OCI-LY7 (cell line): ENCODE data around the gene HLA-F. TPM values are rescaled to one million over a fixed set of nuclear protein-coding genes. Genes with fewer than 3 reads are reported as not detected.
A peak's percentile ranks its signal among the peaks of the same experiment; 100 is the strongest.

ENCODE experiments used
- BruUV-seq: library from RNA; stranded (reverse); fragments of 400-500 nt; replicated peaks from 2 replicates; lab custom pipeline; 2021; lab: Mats Ljungman, UMichigan
- CTCF ChIA-PET: fragments of 300-600 bp; sonication (Branson Sonifier 250); formaldehyde crosslinking; loops from one replicate; lab custom pipeline; 2022; ENCODE audit warnings: antibody characterized with exemption; ENCODE audit not compliant: unreplicated experiment; lab: Charles Lee
- POLR2A ChIA-PET: fragments of 300-600 bp; sonication (Branson Sonifier 250); formaldehyde crosslinking; loops from one replicate; lab custom pipeline; 2022; ENCODE audit warnings: antibody characterized with exemption; lab: Charles Lee
- DNase-seq: peaks from one replicate; pipeline ENCODE4 v3.0.0-alpha.2; 2015; ENCODE audit warnings: low spot score
- H2AFZ ChIP-seq: fragments of 200-600 bp; sonication (generic), shearing (Covaris generic); 2 replicates; pipeline ENCODE4 v1.6.1; 2014; ENCODE audit warnings: mild to moderate bottlenecking, antibody characterized with exemption, low read length, moderate library complexity
- H3K27ac ChIP-seq: fragments of 200-600 bp; sonication (generic); 2 replicates; pipeline ENCODE4 v1.5.1; 2014; ENCODE audit warnings: mixed run types, low read depth, mild to moderate bottlenecking, moderate library complexity, low read length, inconsistent platforms; ENCODE audit not compliant: poor library complexity, severe bottlenecking
- H3K36me3 ChIP-seq: fragments of 200-600 bp; sonication (generic); 2 replicates; pipeline ENCODE4 v1.6.1; 2014; ENCODE audit warnings: mild to moderate bottlenecking, antibody characterized with exemption, low read length, moderate library complexity, mixed read lengths; ENCODE audit not compliant: insufficient read depth
- H3K4me1 ChIP-seq: fragments of 200-600 bp; sonication (generic); 2 replicates; pipeline ENCODE4 v1.5.1; 2014; ENCODE audit warnings: mild to moderate bottlenecking, low read length; ENCODE audit not compliant: insufficient read depth, poor library complexity, severe bottlenecking
- H3K4me2 ChIP-seq: fragments of 200-600 bp; sonication (generic); 2 replicates; pipeline ENCODE4 v1.6.1; 2014; ENCODE audit warnings: mild to moderate bottlenecking, low read length
- H3K4me3 ChIP-seq: fragments of 200-600 bp; sonication (generic); 2 replicates; pipeline ENCODE4 v1.5.1; 2014; ENCODE audit warnings: mild to moderate bottlenecking, low read depth, low read length; ENCODE audit not compliant: poor library complexity, severe bottlenecking
- H3K79me2 ChIP-seq: fragments of 200-600 bp; sonication (generic); 2 replicates; pipeline ENCODE4 v1.6.1; 2016; ENCODE audit warnings: low read depth, mild to moderate bottlenecking, low read length, moderate library complexity, mixed read lengths; ENCODE audit not compliant: insufficient read depth
- H3K9me2 ChIP-seq: fragments of 200-600 bp; sonication (generic); 2 replicates; pipeline ENCODE4 v1.6.1; 2016; ENCODE audit warnings: mild to moderate bottlenecking, low read length, mixed read lengths; ENCODE audit not compliant: insufficient read depth
- H3K9me3 ChIP-seq: fragments of 200-600 bp; sonication (generic); 2 replicates; pipeline ENCODE4 v1.6.1; 2014; ENCODE audit warnings: mild to moderate bottlenecking, mixed run types, low read length, mixed read lengths
- H4K20me1 ChIP-seq: fragments of 200-600 bp; sonication (generic); 2 replicates; pipeline ENCODE4 v1.6.1; 2014; ENCODE audit warnings: mild to moderate bottlenecking, antibody characterized with exemption, low read length, moderate library complexity, mixed read lengths; ENCODE audit not compliant: insufficient read depth
- CTCF ChIP-seq: fragments of 200-600 bp; sonication (generic); conservative IDR thresholded peaks from 2 replicates; pipeline ENCODE4 v1.5.1; 2014; ENCODE audit warnings: mild to moderate bottlenecking, antibody characterized with exemption, low read length, moderate library complexity, mixed read lengths
- EZH2phosphoT487 ChIP-seq: fragments of 200-600 bp; sonication (generic); IDR thresholded peaks from 2 replicates; pipeline ENCODE4 v1.6.1; 2018; ENCODE audit warnings: low read depth, borderline replicate concordance, mild to moderate bottlenecking, mixed run types, antibody characterized with exemption, low read length, moderate library complexity, mixed read lengths
- intact Hi-C: fragments of 100-400 bp; cut with micrococcal nuclease; formaldehyde crosslinking; loops from one replicate; pipeline ENCODE4 v1.10.0; 2022; ENCODE audit not compliant: unreplicated experiment
- total RNA-seq, 2 experiments: library from RNA; depleted of rRNA in 1 of 2; stranded (reverse); fragments of >200 nt in 1 of 2; shearing (Covaris generic) in 1 of 2; gene quantifications; 2 replicates each; pipeline ENCODE4 v1.2.3, GENCODE V29; 2014 to 2022

HLA-F gene
- total RNA-seq, 2 experiments from 2014 or later: 56.0 to 83.2 TPM

GRCh38 chr6:29747688-29748250 is 24.5 kb downstream of the HLA-F start:
- Histone ChIP-seq H4K20me1 (no peaks in the 10 kb centered on the region), H3K9me2 (no peaks in the 10 kb centered on the region), H3K79me2 (no peaks in the 10 kb centered on the region), H3K4me2 (peak overlapping the region; percentile 94), H2AFZ (no peak overlapping the region), H3K9me3 (no peaks in the 10 kb centered on the region), H3K27ac (no peak overlapping the region), H3K36me3 (no peaks in the 10 kb centered on the region), H3K4me1 (peaks cover 16% of the 10 kb centered on the region), H3K4me3 (peak overlapping the region; percentile 77)
- no peak for DNase-seq
- no TSS peak for BruUV-seq
- CTCF ChIA-PET: interaction anchor here (0.6 kb wide), 1 partner anchor 16 kb away, joined by 3 read pairs; no protein-coding TSS in a partner anchor
- no peak for TF ChIP-seq CTCF
- TF ChIP-seq EZH2phosphoT487: no peak
- POLR2A ChIA-PET: interaction anchor here (1.1 to 2.8 kb wide), 2 partner anchors 11 to 14 kb away, joined by 3 to 18 read pairs; no protein-coding TSS in a partner anchor
- intact Hi-C loops: no loop called here

GRCh38 chr6:29748391-29749307 is 25.4 kb downstream of the HLA-F start:
- Histone ChIP-seq H3K4me3 (peak overlapping the region; percentile 77), H3K79me2 (no peaks in the 10 kb centered on the region), H3K36me3 (no peaks in the 10 kb centered on the region), H3K9me2 (no peaks in the 10 kb centered on the region), H3K27ac (no peak overlapping the region), H3K4me2 (peak overlapping the region; percentile 94), H4K20me1 (no peaks in the 10 kb centered on the region), H3K9me3 (no peaks in the 10 kb centered on the region), H3K4me1 (peaks cover 20% of the 10 kb centered on the region), H2AFZ (peak overlapping the region; percentile 81)
- peak; percentile 88 for DNase-seq
- ChIA-PET POLR2A (interaction anchor here (0.6 to 2.8 kb wide), 4 partner anchors 11 to 235 kb away, joined by 3 to 18 read pairs (median 4); no protein-coding TSS in a partner anchor), CTCF (interaction anchor here (0.6 to 1.3 kb wide), 4 partner anchors 15 to 98 kb away, joined by 3 to 15 read pairs (median 3); no protein-coding TSS in a partner anchor)
- BruUV-seq: no TSS peak
- intact Hi-C loops: no loop called here
- no peak for TF ChIP-seq EZH2phosphoT487
- TF ChIP-seq CTCF: no peak
